Colonic mucosa (tissue), 4 donors: ENCODE results near the gene CLCA2. TPM values are rescaled to one million over a fixed set of nuclear protein-coding genes. Genes with fewer than 3 reads are reported as not detected.

Experiments used
- DNase-seq: peaks from one replicate; pipeline ENCODE4 v3.0.0-alpha.2; 2020
- H3K27ac ChIP-seq: fragments of 200-600 bp; one replicate; pipeline ENCODE4 v1.8.0; 2021
- H3K27me3 ChIP-seq: fragments of 200-600 bp; one replicate; pipeline ENCODE4 v1.8.0; 2021
- H3K36me3 ChIP-seq: fragments of 200-600 bp; one replicate; pipeline ENCODE4 v1.8.0; 2021
- H3K4me1 ChIP-seq: fragments of 200-600 bp; one replicate; pipeline ENCODE4 v1.8.0; 2021; ENCODE audit warnings: mild to moderate bottlenecking
- H3K4me3 ChIP-seq: fragments of 200-600 bp; one replicate; pipeline ENCODE4 v1.8.0; 2021
- H3K9ac ChIP-seq, 2 donors: one replicate each; pipeline ENCODE4 v1.7.0; 2013; ENCODE audit warnings: control low read depth in 2 of 2, low read depth in 2 of 2, low read length in 2 of 2
- H3K9me3 ChIP-seq: fragments of 200-600 bp; one replicate; pipeline ENCODE4 v1.8.0; 2021
- CTCF ChIP-seq: fragments of 200-600 bp; IDR thresholded peaks from one replicate; pipeline ENCODE4 v1.8.0; 2022; ENCODE audit warnings: antibody characterized with exemption, mild to moderate bottlenecking
- intact Hi-C: fragments of 100-400 bp; cut with DNase I; formaldehyde crosslinking; loops from one replicate; pipeline ENCODE4 v1.14.1; 2022
- total RNA-seq, 2 donors: library from RNA; stranded (reverse); fragmentation: NEBNext Ultra II Directional in 1 of 2; extraction: Animal tissue kit (Norgen Biotek cat#: 25700) in 1 of 2; gene quantifications; one replicate each; pipeline ENCODE4 v1.2.1, GENCODE V29; 2021
- donor health status: healthy.
- donor health status: DM: no; HTN: no; CAD: no.
- donor health status: DM: no; HTN: no; CAD: no.

Gene CLCA2
- total RNA-seq, 2 donors from 2014 or later, result 1.2 to 1.7 TPM

DNA sequence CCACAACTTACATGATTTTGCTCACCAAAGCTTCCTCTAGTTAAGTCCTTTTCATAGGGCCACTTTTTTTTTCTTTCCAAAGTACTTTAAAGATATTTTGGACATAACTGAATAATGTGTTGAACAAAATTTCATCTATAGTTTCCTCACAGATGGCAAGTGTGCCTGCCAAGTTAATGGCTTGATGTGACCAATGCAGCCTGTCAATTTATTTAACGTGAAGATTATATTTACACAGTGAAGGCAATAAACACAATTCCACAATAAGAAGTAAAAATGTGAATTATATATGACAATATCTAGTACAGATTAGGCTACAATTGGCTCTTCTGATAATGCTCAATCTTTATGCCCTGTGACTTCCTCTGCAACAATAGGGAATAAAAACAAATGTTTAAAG, 18.0 kb downstream of the CLCA2 start:
- Histone ChIP-seq H3K9me3 (no peaks in the 10 kb centered on the region), H3K27ac (no peak overlapping the region), H3K4me3 (no peak overlapping the region), H3K27me3 (no peaks in the 10 kb centered on the region), H3K9ac (no peak overlapping the region), H3K36me3 (no peaks in the 10 kb centered on the region), H3K4me1 (no peaks in the 10 kb centered on the region)
- no peak for DNase-seq
- no peak for TF ChIP-seq CTCF
- intact Hi-C loops, result no loop called here

DNA sequence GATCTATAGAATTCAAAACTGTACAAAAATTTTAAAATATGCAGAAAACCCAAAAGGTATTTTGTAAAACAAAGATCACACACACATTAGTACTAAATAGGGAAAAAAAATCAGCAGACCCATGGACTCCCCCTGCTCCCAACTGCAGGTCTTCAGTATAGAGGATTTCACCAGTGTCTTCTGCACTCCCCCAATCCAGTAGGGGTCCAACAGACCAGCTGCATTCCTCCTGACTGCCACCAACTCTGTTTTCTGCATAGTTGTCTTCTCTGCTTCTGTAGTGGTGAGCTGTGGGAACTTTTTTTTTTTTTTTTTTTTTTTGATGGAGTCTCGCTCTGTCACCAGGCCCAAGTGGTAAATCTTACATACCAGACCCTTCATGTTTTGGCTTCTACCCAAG, 21.9 kb downstream of the CLCA2 start:
- Histone ChIP-seq H3K9ac (no peak overlapping the region), H3K27ac (no peak overlapping the region), H3K4me3 (no peak overlapping the region), H3K36me3 (no peaks in the 10 kb centered on the region), H3K9me3 (no peaks in the 10 kb centered on the region), H3K27me3 (no peaks in the 10 kb centered on the region), H3K4me1 (no peaks in the 10 kb centered on the region)
- TF ChIP-seq CTCF, result no peak
- DNase-seq, result no peak
- intact Hi-C loops, result no loop called here

DNA sequence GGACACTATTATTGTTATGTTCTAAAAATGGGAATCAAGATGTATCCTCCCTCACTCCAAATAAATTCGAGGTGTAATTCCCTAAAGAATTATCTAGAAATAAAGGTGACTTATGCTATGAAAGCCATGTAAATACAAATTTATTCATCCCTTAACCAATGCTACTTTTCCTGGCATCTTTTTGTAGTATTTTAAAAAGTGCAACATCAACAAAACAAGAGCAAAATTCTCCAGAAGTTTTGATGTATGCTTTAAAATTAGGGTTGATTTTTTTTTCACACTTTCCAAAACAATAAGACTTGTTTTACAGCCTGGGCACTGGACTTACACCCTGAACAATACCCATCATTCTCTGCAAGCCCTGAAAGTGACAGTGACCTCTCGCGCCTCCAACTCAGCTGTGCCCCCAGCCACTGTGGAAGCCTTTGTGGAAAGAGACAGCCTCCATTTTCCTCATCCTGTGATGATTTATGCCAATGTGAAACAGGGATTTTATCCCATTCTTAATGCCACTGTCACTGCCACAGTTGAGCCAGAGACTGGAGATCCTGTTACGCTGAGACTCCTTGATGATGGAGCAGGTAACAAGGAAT, 23.3 kb downstream of the CLCA2 start:
- no peaks in the 10 kb centered on the region for H3K4me1 ChIP-seq
- H3K9ac ChIP-seq, result no peak overlapping the region
- no peaks in the 10 kb centered on the region for H3K36me3 ChIP-seq
- H3K9me3 ChIP-seq, result no peaks in the 10 kb centered on the region
- H3K27me3 ChIP-seq, result no peaks in the 10 kb centered on the region
- no peak overlapping the region for H3K4me3 ChIP-seq
- no peak for TF ChIP-seq CTCF
- intact Hi-C loops, result no loop called here
- no peak overlapping the region for H3K27ac ChIP-seq
- DNase-seq, result no peak

DNA sequence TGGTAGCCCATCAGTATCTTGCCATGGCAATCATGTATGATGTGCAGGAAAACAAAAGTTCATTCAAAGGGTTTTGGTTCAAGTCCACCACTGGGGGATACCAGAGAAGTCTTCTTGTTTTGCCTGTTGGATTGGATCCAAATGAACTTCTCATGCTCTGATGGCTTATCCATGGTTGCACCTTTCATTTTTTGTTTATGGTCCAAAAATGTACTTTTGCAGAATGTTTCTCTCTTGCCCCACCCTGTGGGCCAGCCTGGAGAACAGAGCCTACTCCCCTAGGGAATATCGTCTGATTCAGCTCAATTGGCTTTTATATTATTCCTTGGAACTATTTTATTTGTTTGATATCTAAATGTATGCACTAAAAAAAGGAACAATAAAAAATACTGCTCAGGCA, 24.7 kb downstream of the CLCA2 start:
- Histone ChIP-seq H3K36me3 (no peaks in the 10 kb centered on the region), H3K27me3 (no peaks in the 10 kb centered on the region), H3K27ac (no peak overlapping the region), H3K4me3 (no peak overlapping the region), H3K9ac (no peak overlapping the region), H3K9me3 (no peaks in the 10 kb centered on the region), H3K4me1 (no peaks in the 10 kb centered on the region)
- no peak for DNase-seq
- no peak for TF ChIP-seq CTCF
- intact Hi-C loops, result no loop called here

DNA sequence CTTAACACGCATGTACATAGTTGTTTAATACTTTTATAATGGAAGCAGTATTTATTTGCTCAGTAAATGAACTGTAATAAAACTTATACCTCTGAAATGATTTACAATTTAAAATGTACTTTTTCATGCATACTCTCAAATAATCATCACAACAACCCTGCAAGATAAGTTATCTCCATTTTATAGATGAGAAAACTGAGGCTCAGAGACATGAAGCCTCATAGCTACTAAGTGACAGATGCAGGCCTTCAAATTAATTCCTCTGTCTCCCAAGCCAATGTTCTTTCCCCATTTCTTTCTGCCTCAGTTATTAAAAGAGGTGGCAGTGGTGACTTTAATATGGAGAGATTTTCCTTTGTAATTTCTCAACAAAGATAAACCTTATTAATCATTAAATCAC, 25.1 kb downstream of the CLCA2 start:
- no peaks in the 10 kb centered on the region for H3K9me3 ChIP-seq
- intact Hi-C loops, result no loop called here
- H3K36me3 ChIP-seq, result no peaks in the 10 kb centered on the region
- H3K27ac ChIP-seq, result no peak overlapping the region
- no peak for TF ChIP-seq CTCF
- H3K4me3 ChIP-seq, result no peak overlapping the region
- no peaks in the 10 kb centered on the region for H3K27me3 ChIP-seq
- no peaks in the 10 kb centered on the region for H3K4me1 ChIP-seq
- DNase-seq, result no peak
- no peak overlapping the region for H3K9ac ChIP-seq
